OCI-LY7 (cell line): Measurements from ENCODE around the gene GRWD1. TPM values are rescaled to one million over a fixed set of nuclear protein-coding genes. Genes with fewer than 3 reads are reported as not detected.

Source experiments
- BruUV-seq: library from RNA; stranded (reverse); fragments of 400-500 nt; replicated peaks from 2 replicates; lab custom pipeline; 2021; lab: Mats Ljungman, UMichigan
- CTCF ChIA-PET: fragments of 300-600 bp; sonication (Branson Sonifier 250); formaldehyde crosslinking; loops from one replicate; lab custom pipeline; 2022; ENCODE audit warnings: antibody characterized with exemption; ENCODE audit not compliant: unreplicated experiment; lab: Charles Lee
- POLR2A ChIA-PET: fragments of 300-600 bp; sonication (Branson Sonifier 250); formaldehyde crosslinking; loops from one replicate; lab custom pipeline; 2022; ENCODE audit warnings: antibody characterized with exemption; lab: Charles Lee
- DNase-seq: peaks from one replicate; pipeline ENCODE4 v3.0.0-alpha.2; 2015; ENCODE audit warnings: low spot score
- H2AFZ ChIP-seq: fragments of 200-600 bp; sonication (generic), shearing (Covaris generic); 2 replicates; pipeline ENCODE4 v1.6.1; 2014; ENCODE audit warnings: mild to moderate bottlenecking, antibody characterized with exemption, low read length, moderate library complexity
- H3K27ac ChIP-seq: fragments of 200-600 bp; sonication (generic); 2 replicates; pipeline ENCODE4 v1.5.1; 2014; ENCODE audit warnings: mixed run types, low read depth, mild to moderate bottlenecking, moderate library complexity, low read length, inconsistent platforms; ENCODE audit not compliant: poor library complexity, severe bottlenecking
- H3K36me3 ChIP-seq: fragments of 200-600 bp; sonication (generic); 2 replicates; pipeline ENCODE4 v1.6.1; 2014; ENCODE audit warnings: mild to moderate bottlenecking, antibody characterized with exemption, low read length, moderate library complexity, mixed read lengths; ENCODE audit not compliant: insufficient read depth
- H3K4me1 ChIP-seq: fragments of 200-600 bp; sonication (generic); 2 replicates; pipeline ENCODE4 v1.5.1; 2014; ENCODE audit warnings: mild to moderate bottlenecking, low read length; ENCODE audit not compliant: insufficient read depth, poor library complexity, severe bottlenecking
- H3K4me2 ChIP-seq: fragments of 200-600 bp; sonication (generic); 2 replicates; pipeline ENCODE4 v1.6.1; 2014; ENCODE audit warnings: mild to moderate bottlenecking, low read length
- H3K4me3 ChIP-seq: fragments of 200-600 bp; sonication (generic); 2 replicates; pipeline ENCODE4 v1.5.1; 2014; ENCODE audit warnings: mild to moderate bottlenecking, low read depth, low read length; ENCODE audit not compliant: poor library complexity, severe bottlenecking
- H3K79me2 ChIP-seq: fragments of 200-600 bp; sonication (generic); 2 replicates; pipeline ENCODE4 v1.6.1; 2016; ENCODE audit warnings: low read depth, mild to moderate bottlenecking, low read length, moderate library complexity, mixed read lengths; ENCODE audit not compliant: insufficient read depth
- H3K9me2 ChIP-seq: fragments of 200-600 bp; sonication (generic); 2 replicates; pipeline ENCODE4 v1.6.1; 2016; ENCODE audit warnings: mild to moderate bottlenecking, low read length, mixed read lengths; ENCODE audit not compliant: insufficient read depth
- H3K9me3 ChIP-seq: fragments of 200-600 bp; sonication (generic); 2 replicates; pipeline ENCODE4 v1.6.1; 2014; ENCODE audit warnings: mild to moderate bottlenecking, mixed run types, low read length, mixed read lengths
- H4K20me1 ChIP-seq: fragments of 200-600 bp; sonication (generic); 2 replicates; pipeline ENCODE4 v1.6.1; 2014; ENCODE audit warnings: mild to moderate bottlenecking, antibody characterized with exemption, low read length, moderate library complexity, mixed read lengths; ENCODE audit not compliant: insufficient read depth
- EZH2phosphoT487 ChIP-seq: fragments of 200-600 bp; sonication (generic); IDR thresholded peaks from 2 replicates; pipeline ENCODE4 v1.6.1; 2018; ENCODE audit warnings: low read depth, borderline replicate concordance, mild to moderate bottlenecking, mixed run types, antibody characterized with exemption, low read length, moderate library complexity, mixed read lengths
- intact Hi-C: fragments of 100-400 bp; cut with micrococcal nuclease; formaldehyde crosslinking; loops from one replicate; pipeline ENCODE4 v1.10.0; 2022; ENCODE audit not compliant: unreplicated experiment
- total RNA-seq, 2 experiments: library from RNA; depleted of rRNA in 1 of 2; stranded (reverse); fragments of >200 nt in 1 of 2; shearing (Covaris generic) in 1 of 2; gene quantifications; 2 replicates each; pipeline ENCODE4 v1.2.3, GENCODE V29; 2014 to 2022
- TF ChIP-seq, protein P1 (sequence below): fragments of 200-600 bp; sonication (generic); conservative IDR thresholded peaks from 2 replicates; pipeline ENCODE4 v1.5.1; 2014; ENCODE audit warnings: mild to moderate bottlenecking, antibody characterized with exemption, low read length, moderate library complexity, mixed read lengths

GRWD1 gene
- total RNA-seq, 2 experiments from 2014 or later = 32.1 to 35.8 TPM

DNA sequence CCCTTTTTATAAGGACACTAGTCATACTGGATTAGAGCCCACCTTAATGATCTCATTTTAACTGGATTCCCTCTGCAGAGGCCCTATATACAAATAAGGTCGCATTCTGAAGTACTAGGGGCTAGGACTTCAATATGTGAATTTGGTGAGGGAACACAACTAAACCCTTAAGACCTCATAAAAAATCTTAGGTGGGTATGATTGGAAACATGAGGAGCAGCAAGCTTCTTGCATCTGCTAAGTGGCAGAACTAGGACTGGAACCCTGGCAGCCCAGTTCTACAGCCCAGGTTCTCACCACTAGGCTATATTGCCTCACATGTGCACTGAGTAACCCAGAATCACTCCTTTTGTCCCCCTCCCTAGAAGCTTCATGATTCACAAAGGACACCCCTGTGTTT is 17.1 kb upstream of the GRWD1 start:
- H3K4me1 ChIP-seq = peaks cover 7% of the 10 kb centered on the region
- TF ChIP-seq, protein P1, sequence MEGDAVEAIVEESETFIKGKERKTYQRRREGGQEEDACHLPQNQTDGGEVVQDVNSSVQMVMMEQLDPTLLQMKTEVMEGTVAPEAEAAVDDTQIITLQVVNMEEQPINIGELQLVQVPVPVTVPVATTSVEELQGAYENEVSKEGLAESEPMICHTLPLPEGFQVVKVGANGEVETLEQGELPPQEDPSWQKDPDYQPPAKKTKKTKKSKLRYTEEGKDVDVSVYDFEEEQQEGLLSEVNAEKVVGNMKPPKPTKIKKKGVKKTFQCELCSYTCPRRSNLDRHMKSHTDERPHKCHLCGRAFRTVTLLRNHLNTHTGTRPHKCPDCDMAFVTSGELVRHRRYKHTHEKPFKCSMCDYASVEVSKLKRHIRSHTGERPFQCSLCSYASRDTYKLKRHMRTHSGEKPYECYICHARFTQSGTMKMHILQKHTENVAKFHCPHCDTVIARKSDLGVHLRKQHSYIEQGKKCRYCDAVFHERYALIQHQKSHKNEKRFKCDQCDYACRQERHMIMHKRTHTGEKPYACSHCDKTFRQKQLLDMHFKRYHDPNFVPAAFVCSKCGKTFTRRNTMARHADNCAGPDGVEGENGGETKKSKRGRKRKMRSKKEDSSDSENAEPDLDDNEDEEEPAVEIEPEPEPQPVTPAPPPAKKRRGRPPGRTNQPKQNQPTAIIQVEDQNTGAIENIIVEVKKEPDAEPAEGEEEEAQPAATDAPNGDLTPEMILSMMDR = no peak
- TF ChIP-seq EZH2phosphoT487 = no peak
- intact Hi-C loops = no loop called here
- no peaks in the 10 kb centered on the region for H3K9me2 ChIP-seq
- no peak for DNase-seq
- no peak overlapping the region for H3K27ac ChIP-seq
- no peak overlapping the region for H3K4me2 ChIP-seq
- no peaks in the 10 kb centered on the region for H3K36me3 ChIP-seq
- CTCF ChIA-PET = no interaction called here
- H3K9me3 ChIP-seq = no peaks in the 10 kb centered on the region
- no peak overlapping the region for H3K4me3 ChIP-seq
- BruUV-seq = no TSS peak
- H2AFZ ChIP-seq = no peak overlapping the region
- no peaks in the 10 kb centered on the region for H3K79me2 ChIP-seq
- no peaks in the 10 kb centered on the region for H4K20me1 ChIP-seq
- POLR2A ChIA-PET = no interaction called here

DNA sequence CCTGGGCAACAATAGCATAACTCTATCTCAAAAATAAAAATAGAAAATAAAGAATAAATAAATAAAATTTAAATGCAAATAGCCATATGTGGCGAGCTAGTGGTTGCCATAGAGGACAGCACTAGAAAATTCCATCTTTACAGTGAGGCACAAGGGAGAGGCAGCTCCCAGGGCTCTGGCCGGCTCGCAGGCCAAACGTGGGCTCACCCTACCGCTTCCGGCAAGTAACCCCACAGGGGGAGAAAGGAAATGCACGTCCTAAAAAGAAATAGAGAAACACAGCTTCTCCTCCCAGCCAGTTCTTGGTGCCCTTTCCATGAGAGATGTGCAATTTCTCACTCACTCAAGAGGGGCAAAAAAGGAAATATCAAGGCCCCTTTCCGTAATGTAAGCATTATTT is 12.4 kb upstream of the GRWD1 start:
- CTCF ChIA-PET = no interaction called here
- TF ChIP-seq EZH2phosphoT487 = no peak
- TF ChIP-seq, protein P1 = no peak
- Histone ChIP-seq H3K4me3 (no peak overlapping the region), H3K27ac (no peak overlapping the region), H3K79me2 (no peaks in the 10 kb centered on the region), H3K9me2 (no peaks in the 10 kb centered on the region), H3K4me2 (no peak overlapping the region), H2AFZ (no peak overlapping the region), H3K4me1 (no peaks in the 10 kb centered on the region), H3K9me3 (no peaks in the 10 kb centered on the region), H4K20me1 (no peaks in the 10 kb centered on the region), H3K36me3 (no peaks in the 10 kb centered on the region)
- intact Hi-C loops = no loop called here
- BruUV-seq = no TSS peak
- no peak for DNase-seq
- POLR2A ChIA-PET = interaction anchor here (1.1 kb wide), 1 partner anchor 12 kb away, joined by 4 read pairs; no protein-coding TSS in a partner anchor

DNA sequence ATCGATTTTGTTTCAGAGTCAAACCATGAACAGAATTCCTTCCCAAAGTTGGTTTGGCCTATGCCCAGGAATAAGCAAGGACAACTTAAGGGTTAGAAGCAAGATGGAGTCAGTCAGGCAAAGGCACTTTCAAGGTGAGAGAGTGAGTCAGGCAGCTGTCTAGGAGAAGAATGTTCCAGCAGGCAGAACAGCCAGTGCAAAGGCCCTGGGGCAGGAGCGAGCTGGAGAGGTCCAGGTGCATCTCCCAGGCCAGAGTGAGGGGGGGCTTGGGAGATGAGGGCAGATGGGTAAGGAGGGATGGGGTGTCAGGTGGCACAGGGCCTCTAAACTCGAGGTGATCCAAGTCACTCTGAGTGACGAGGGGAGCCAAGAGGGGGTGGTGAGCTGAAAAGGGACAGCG is 9.2 kb upstream of the GRWD1 start:
- intact Hi-C loops = no loop called here
- no peaks in the 10 kb centered on the region for H4K20me1 ChIP-seq
- ChIA-PET POLR2A (no interaction called here), CTCF (no interaction called here)
- no peaks in the 10 kb centered on the region for H3K79me2 ChIP-seq
- H3K27ac ChIP-seq = no peak overlapping the region
- H3K4me2 ChIP-seq = no peak overlapping the region
- H3K4me3 ChIP-seq = no peak overlapping the region
- H2AFZ ChIP-seq = no peak overlapping the region
- DNase-seq = no peak
- H3K9me3 ChIP-seq = no peaks in the 10 kb centered on the region
- H3K4me1 ChIP-seq = no peaks in the 10 kb centered on the region
- no peaks in the 10 kb centered on the region for H3K9me2 ChIP-seq
- no peak for TF ChIP-seq EZH2phosphoT487
- TF ChIP-seq, protein P1 = no peak
- no peaks in the 10 kb centered on the region for H3K36me3 ChIP-seq
- no TSS peak for BruUV-seq
